Lung (tissue), 16 donors: ENCODE data around the gene SLC19A2. TPM values are rescaled to one million over a fixed set of nuclear protein-coding genes. Genes with fewer than 3 reads are reported as not detected.
A peak's percentile ranks its signal among the peaks of the same experiment; 100 is the strongest.
"Not testable (repeated sequence)": the region's sequence is repeated elsewhere in the genome, so short reads cannot be mapped to it uniquely, and the experiment has no call there.

ENCODE experiments used
- ATAC-seq: fragments of 200-7000 bp; cut with Tn5 transposase; one replicate; pipeline ENCODE4 v1.9.1; 2020; ENCODE audit warnings: moderate number of reproducible peaks; ENCODE audit not compliant: insufficient read depth, low FRiP score
- DNase-seq, 3 donors: peaks; one replicate each; pipeline ENCODE4 v3.0.0-alpha.2; 2013 to 2017
- H3K27ac ChIP-seq, 2 donors: one replicate each; pipeline ENCODE4 v1.5.1; 2013; ENCODE audit warnings: mild to moderate bottlenecking in 2 of 2, moderate library complexity in 2 of 2, control low read depth in 1 of 2, inconsistent platforms in 1 of 2, low read depth in 1 of 2, low read length in 1 of 2
- H3K27me3 ChIP-seq, 3 donors: one replicate each; pipeline ENCODE4 v1.5.1; 2013; ENCODE audit warnings: low read length in 2 of 3; ENCODE audit not compliant: control insufficient read depth in 3 of 3, insufficient read depth in 3 of 3
- H3K36me3 ChIP-seq, 4 donors: one replicate each; pipeline ENCODE4 v1.5.1; 2013; ENCODE audit warnings: low read length in 4 of 4, mild to moderate bottlenecking in 1 of 4, moderate library complexity in 1 of 4; ENCODE audit not compliant: control insufficient read depth in 4 of 4, insufficient read depth in 4 of 4
- H3K4me1 ChIP-seq, 5 donors: one replicate each; pipeline ENCODE4 v1.5.1; 2013; ENCODE audit warnings: low read length in 5 of 5, mild to moderate bottlenecking in 2 of 5, moderate library complexity in 1 of 5; ENCODE audit not compliant: control insufficient read depth in 5 of 5, insufficient read depth in 5 of 5
- H3K4me3 ChIP-seq: one replicate; pipeline ENCODE4 v1.5.1; 2013; ENCODE audit warnings: mild to moderate bottlenecking, control low read depth, moderate library complexity
- H3K9ac ChIP-seq, 2 donors: one replicate each; pipeline ENCODE4 v1.5.1; 2013; ENCODE audit warnings: low read length in 2 of 2, control low read depth in 1 of 2; ENCODE audit not compliant: insufficient read depth in 1 of 2
- H3K9me3 ChIP-seq, 4 donors: one replicate each; pipeline ENCODE4 v1.5.1; 2013; ENCODE audit warnings: low read length in 3 of 4, mild to moderate bottlenecking in 1 of 4, moderate library complexity in 1 of 4; ENCODE audit not compliant: control insufficient read depth in 4 of 4, insufficient read depth in 3 of 4
- WGBS, 2 donors: extraction: QIAGEN DNeasy Blood & Tissue Kit; methylation state at CpG; one replicate each; pipeline ENCODE4 v1.1.7; 2013; 5-methylcytosine and 5-hydroxymethylcytosine counted together
- long read RNA-seq, 5 donors: transcript quantifications; one replicate each; lab custom pipeline, GENCODE V29; 2026
- polyA plus RNA-seq, 2 donors: library from polyadenylated mRNA; stranded (reverse); fragments of 200-250 nt; gene quantifications; one replicate each; pipeline ENCODE4 v1.2.1, GENCODE V29; 2013
- total RNA-seq, 2 donors: library from RNA; depleted of rRNA in 1 of 2; stranded (reverse); fragments of >200 nt in 1 of 2; gene quantifications; one replicate each; pipeline ENCODE4 v1.2.1, GENCODE V29; 2014 to 2021
- TF ChIP-seq, protein P1 (sequence below): IDR thresholded peaks from 2 replicates; pipeline ENCODE4 v1.5.1; 2012; ENCODE audit warnings: mild to moderate bottlenecking; ENCODE audit errors: control extremely low read depth, extremely low read depth
- donor health status: control.
- donor health status: control.
- donor health status: Bipolar disorder and iron deficiency.
- donor health status: healthy.
- donor health status: DM: yes; HTN: yes; CAD: no.

SLC19A2 gene
- 10 to 100 TPM; 15.6 to 23.1 TPM for total RNA-seq
- 10 to 100 TPM; 16.0 to 18.7 TPM for polyA plus RNA-seq
- long read RNA-seq, donor 1, partial matches to known transcripts: 0 of 1 reads
- long read RNA-seq, donor 1, other reads (novel, unspliced or antisense): 0 of 1 reads
- long read RNA-seq, donor 2: 0 reads
- long read RNA-seq, donor 3, partial matches to known transcripts: 0 of 4 reads
- long read RNA-seq, donor 3, other reads (novel, unspliced or antisense): 0 of 4 reads
- long read RNA-seq, donor 4, partial matches to known transcripts: 6 of 6 reads
- long read RNA-seq, donor 4, other reads (novel, unspliced or antisense): 0 of 6 reads
- long read RNA-seq, donor 5, partial matches to known transcripts: 0 of 4 reads
- long read RNA-seq, donor 5, other reads (novel, unspliced or antisense): 0 of 4 reads

DNA sequence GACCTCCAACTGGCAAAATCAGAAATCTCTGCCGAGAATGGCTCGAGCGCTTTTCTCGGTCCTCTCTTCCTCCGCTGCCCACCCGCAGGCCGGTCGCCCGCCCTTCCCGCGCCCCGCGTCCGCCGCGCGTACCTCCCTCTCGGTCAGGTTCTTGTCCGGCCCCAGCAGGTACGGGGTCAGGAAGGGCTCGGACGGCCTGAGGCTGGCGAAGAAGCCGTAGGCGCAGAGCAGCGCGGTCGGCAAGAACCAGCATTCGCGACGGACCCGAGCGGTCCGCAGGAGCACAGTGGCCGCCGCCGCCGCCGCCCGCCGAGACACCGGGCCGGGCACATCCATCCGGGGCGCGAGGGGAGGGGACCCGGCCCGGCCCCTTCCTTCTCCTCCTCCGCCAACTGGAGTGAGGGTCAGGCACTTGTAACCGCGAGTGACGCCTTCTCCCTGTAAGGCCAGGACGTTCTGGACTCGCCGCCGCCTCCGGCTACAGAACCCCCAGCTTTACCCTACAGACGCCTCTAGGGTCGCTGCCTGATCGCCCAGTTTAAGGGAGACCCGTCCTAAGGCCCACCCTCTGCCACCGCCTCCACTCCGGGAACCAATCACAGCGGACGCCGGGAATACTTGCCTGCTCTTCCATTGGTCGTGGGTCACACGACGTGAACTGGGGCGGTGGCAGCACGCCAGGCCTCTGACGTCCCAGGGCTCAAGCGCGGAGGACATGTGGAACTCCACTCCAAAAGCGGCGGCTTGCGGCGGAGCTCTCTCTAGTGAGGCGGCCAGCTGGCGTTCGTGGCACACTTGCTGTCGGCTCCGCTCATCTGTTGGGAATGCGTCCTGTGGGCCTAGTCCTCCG is at the start of gene SLC19A2:
SLC19A2 (minus strand) TSS at position 514 of the 850 bp plus-strand sequence; CDS start at position 336, 178 bp downstream.
- TF ChIP-seq, protein P1, sequence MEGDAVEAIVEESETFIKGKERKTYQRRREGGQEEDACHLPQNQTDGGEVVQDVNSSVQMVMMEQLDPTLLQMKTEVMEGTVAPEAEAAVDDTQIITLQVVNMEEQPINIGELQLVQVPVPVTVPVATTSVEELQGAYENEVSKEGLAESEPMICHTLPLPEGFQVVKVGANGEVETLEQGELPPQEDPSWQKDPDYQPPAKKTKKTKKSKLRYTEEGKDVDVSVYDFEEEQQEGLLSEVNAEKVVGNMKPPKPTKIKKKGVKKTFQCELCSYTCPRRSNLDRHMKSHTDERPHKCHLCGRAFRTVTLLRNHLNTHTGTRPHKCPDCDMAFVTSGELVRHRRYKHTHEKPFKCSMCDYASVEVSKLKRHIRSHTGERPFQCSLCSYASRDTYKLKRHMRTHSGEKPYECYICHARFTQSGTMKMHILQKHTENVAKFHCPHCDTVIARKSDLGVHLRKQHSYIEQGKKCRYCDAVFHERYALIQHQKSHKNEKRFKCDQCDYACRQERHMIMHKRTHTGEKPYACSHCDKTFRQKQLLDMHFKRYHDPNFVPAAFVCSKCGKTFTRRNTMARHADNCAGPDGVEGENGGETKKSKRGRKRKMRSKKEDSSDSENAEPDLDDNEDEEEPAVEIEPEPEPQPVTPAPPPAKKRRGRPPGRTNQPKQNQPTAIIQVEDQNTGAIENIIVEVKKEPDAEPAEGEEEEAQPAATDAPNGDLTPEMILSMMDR: no peak
- peak; percentile 100 for DNase-seq
- H3K9me3 ChIP-seq: no peaks in the 10 kb centered on the region
- ATAC-seq: peak; percentile 96
- no peaks in the 10 kb centered on the region for H3K27me3 ChIP-seq
- H3K9ac ChIP-seq: peak within 1 kb of the TSS; percentile 75 to 97
- H3K36me3 ChIP-seq: no peaks in the 10 kb centered on the region
- peaks cover 0 to 28% (median 9%) of the 10 kb centered on the region in 5 donors for H3K4me1 ChIP-seq
- H3K27ac ChIP-seq: peak within 1 kb of the TSS; percentile 95 to 98
- WGBS, 2 donors: 0% methylated on average over 66 to 85 of the region's 85 CpGs
- peak within 1 kb of the TSS; percentile 88 for H3K4me3 ChIP-seq

- Histone ChIP-seq H3K4me1 (no peaks in the 10 kb centered on the region), H3K4me3 (no peak overlapping the region), H3K36me3 (peaks cover 0 to 2% (median 0%) of the 10 kb centered on the region in 4 donors), H3K9ac (no peak overlapping the region), H3K9me3 (no peaks in the 10 kb centered on the region), H3K27ac (no peak overlapping the region), H3K27me3 (no peaks in the 10 kb centered on the region)
- 98 to 99% methylated on average over 2 of the region's 2 CpGs for WGBS, 2 donors
- no peak for ATAC-seq
- TF ChIP-seq, protein P1: no peak
- DNase-seq: no peak
Measured at GRCh38 chr1:169534653-169535052, 48.9 kb upstream of the SLC19A2 start.

- 87 to 94% methylated on average over 9 of the region's 9 CpGs for WGBS, 2 donors
- not testable (repeated sequence) for DNase-seq, H3K9ac ChIP-seq, ATAC-seq, H3K27me3 ChIP-seq, H3K27ac ChIP-seq, H3K4me3 ChIP-seq, H3K36me3 ChIP-seq, H3K9me3 ChIP-seq, H3K4me1 ChIP-seq
Measured at GRCh38 chr1:169533528-169534190, 47.9 kb upstream of the SLC19A2 start.

DNA sequence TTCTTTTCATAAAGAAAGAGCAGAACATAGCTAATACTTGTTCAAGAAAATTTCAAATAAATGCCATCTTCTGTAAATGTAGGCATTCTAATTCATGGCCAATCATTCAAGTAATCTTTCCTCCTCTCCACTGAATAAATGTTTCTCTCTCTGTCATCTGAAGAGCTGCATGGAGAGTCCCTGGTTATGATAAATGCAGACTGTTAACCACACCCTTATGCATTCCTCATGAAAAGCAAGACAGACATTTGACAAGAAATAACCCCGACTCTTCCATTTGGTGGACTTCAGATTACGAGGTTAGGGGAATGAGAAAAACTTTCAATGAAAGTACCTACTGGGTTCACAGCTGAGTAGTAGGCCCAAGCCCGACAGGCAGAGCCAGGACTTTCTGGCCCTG is 44.7 kb upstream of the SLC19A2 start:
- Histone ChIP-seq H3K4me3 (no peak overlapping the region), H3K27me3 (no peaks in the 10 kb centered on the region), H3K9ac (no peak overlapping the region), H3K4me1 (peaks cover 0 to 3% (median 0%) of the 10 kb centered on the region in 5 donors), H3K9me3 (no peaks in the 10 kb centered on the region), H3K36me3 (peaks cover 0 to 2% (median 0%) of the 10 kb centered on the region in 4 donors), H3K27ac (no peak overlapping the region)
- 62 to 99% methylated on average over 3 of the region's 3 CpGs for WGBS, 2 donors
- TF ChIP-seq, protein P1: no peak
- ATAC-seq: no peak
- DNase-seq: no peak
